GM10266 (cell line): ENCODE data around the gene TNNC2.
A peak's percentile ranks its signal among the peaks of the same experiment; 100 is the strongest.
"Not testable (repeated sequence)": the region's sequence is repeated elsewhere in the genome, so short reads cannot be mapped to it uniquely, and the experiment has no call there.

ENCODE experiments used
- DNase-seq: peaks from one replicate; pipeline ENCODE4 v3.0.0; 2012; ENCODE audit errors: extremely low spot score
- TF ChIP-seq, protein P1 (sequence below): IDR thresholded peaks from 2 replicates; pipeline ENCODE4 v1.5.1; 2012; ENCODE audit warnings: mild to moderate bottlenecking, low read depth; ENCODE audit not compliant: control insufficient read depth, insufficient read depth; ENCODE audit errors: missing control alignments

Gene TNNC2

DNA sequence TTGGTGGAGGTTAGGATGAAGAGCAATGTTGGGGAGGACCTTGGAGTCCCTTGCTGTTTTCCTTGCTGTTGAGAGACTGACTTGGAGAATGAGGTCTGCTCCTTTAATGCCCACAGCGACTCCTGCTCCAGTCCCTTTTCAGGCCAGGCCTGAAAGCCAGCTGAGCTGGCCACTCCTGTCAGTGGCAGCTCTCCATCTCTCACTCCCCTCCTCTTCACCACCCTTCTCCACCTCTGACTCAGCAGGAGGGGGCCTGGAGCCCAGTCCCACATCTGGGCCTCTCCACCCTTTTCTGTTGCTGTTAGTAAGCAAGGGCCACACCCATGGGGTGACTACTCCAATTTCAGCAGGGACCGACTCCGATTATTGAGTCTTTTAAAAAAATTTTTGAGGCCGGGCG lies 8.7 kb upstream of the TNNC2 start:
- TF ChIP-seq, protein P1, sequence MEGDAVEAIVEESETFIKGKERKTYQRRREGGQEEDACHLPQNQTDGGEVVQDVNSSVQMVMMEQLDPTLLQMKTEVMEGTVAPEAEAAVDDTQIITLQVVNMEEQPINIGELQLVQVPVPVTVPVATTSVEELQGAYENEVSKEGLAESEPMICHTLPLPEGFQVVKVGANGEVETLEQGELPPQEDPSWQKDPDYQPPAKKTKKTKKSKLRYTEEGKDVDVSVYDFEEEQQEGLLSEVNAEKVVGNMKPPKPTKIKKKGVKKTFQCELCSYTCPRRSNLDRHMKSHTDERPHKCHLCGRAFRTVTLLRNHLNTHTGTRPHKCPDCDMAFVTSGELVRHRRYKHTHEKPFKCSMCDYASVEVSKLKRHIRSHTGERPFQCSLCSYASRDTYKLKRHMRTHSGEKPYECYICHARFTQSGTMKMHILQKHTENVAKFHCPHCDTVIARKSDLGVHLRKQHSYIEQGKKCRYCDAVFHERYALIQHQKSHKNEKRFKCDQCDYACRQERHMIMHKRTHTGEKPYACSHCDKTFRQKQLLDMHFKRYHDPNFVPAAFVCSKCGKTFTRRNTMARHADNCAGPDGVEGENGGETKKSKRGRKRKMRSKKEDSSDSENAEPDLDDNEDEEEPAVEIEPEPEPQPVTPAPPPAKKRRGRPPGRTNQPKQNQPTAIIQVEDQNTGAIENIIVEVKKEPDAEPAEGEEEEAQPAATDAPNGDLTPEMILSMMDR = no peak
- no peak for DNase-seq

DNA sequence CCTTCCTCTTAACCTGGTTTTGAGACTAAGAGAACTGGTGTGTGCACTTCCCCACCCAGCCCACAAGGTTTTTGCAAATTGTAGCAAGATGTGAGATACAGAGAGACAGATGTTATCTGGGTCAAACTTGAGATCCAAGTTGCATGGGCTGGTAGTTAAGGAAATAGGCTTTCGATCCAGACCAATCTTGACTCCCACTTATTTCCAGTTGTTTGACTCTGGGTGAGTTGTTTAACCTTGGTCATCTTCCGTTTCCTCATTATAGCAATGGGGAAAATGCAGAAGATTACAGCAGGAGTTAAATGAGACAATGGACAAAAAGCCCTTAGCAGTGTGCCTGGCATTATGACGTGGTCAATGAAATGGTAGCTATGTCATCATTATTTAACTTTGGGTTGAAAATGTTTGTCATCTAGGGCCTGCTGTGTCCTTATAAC lies 8.2 kb upstream of the TNNC2 start:
- DNase-seq = no peak
- TF ChIP-seq, protein P1 = no peak

DNA sequence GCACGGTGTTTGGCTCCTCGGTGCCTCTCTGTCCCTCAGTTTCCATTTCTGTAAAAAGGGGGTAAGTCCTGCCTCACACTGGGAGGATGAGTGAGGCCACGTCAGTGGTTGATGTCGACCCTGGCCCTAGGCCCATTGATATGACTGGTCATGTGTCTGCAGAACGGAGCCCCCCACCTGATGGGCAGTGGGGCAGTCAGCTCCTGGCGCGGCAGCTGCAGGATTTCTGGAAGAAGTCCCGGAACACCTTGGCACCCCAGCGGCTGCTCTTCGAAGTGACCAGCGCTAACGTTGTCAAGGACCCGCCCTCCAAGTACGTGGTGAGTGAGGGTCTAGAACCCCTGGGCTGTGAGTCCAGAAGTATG lies 7.7 kb upstream of the TNNC2 start:
- TF ChIP-seq, protein P1 = no peak
- no peak for DNase-seq

DNA sequence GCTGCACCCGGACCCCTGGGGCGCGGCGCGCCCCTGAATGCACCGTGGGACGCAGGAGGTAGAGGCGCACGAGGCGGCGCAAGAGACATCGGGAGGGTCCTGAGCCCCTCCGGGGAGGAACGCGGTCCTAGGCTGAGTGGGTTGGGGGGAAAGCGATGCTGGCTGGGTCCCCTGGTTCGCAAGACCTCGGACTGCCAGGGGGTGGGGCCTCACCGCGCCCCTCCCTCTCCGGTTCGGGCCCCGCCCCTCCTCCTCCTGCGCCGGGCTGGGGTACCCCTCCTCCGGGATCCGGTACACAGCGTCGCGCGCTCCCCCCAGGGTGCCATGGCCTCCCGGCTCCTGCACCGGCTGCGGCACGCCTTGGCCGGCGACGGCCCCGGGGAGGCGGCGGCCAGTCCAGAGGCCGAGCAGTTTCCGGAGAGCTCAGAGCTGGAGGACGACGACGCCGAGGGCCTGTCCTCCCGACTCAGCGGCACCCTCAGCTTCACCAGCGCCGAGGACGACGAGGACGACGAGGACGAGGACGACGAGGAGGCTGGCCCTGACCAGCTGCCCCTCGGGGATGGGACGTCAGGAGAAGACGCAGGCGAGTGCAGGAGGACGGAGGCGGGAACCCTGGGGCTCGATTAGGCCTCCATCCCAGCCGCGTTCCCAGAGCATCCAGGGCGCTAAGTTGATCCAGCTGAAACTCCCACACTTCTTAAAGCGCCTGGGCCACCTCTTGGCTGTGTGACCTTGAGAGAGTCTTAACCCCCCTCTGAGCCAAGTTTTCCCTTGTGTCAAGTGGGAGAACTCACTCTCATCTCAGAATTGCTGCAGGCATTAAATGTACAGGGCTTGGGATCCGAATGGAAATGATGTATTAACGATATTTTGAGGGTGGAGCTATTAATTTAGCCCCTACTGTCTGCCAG lies 7.0 kb upstream of the TNNC2 start:
- DNase-seq = peak; percentile 87
- TF ChIP-seq, protein P1 = no peak

DNA sequence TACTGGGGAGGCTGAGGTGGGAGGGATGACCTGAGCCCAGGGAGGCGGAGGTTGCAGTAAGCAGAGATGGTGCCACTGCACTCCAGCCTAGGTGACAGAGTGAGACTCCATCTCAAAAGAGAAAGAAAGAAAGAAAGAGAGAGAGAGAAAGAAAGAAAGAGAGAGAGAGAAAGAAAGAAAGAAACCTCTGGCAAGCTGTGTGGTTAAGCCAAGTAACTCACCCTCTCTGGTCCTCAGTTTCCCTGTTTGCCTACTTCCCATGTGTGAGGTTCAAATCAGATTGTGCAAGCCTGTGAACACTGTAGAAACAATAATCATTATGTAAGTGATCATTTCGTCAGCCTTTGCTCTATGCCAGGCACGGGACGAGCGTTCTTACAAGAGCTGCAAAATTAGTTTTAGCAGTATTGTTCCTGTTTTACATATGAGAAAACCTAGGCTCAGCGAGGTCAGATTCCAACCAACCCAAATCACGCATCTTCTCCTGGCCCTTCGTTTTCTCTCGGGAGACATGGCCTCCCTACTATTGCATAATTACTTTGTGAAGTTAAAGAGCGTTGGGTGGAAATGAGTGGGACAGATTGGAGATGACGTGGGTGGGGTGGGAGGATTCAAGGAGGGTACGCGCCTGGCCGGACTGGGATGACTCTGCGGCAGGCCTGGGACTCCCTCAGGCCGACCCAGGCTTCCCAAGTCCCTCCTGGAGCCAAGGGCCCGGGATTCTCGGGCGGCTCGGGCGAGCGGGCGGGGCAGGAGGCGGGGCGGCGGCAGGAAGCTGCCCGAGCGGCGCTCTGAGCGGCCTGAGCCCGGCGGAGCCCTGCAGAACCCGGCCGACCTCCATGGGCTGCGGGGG lies 6.1 kb upstream of the TNNC2 start, which contains the start of gene SNX21:
TSS of gene SNX21 (plus strand) at position 770 of the 853 bp plus-strand sequence. CDS start 121 bp downstream, outside the sequence.
- peak; percentile 67 for DNase-seq

GRCh38 chr20:45832619-45833018 lies 5.5 kb upstream of the TNNC2 start:
- DNase-seq = no peak
- TF ChIP-seq, protein P1 = no peak

More for the DNA sequence above, 6.1 kb upstream of the TNNC2 start, which contains the start of gene SNX21:
- TF ChIP-seq, protein P1 = no peak

DNA sequence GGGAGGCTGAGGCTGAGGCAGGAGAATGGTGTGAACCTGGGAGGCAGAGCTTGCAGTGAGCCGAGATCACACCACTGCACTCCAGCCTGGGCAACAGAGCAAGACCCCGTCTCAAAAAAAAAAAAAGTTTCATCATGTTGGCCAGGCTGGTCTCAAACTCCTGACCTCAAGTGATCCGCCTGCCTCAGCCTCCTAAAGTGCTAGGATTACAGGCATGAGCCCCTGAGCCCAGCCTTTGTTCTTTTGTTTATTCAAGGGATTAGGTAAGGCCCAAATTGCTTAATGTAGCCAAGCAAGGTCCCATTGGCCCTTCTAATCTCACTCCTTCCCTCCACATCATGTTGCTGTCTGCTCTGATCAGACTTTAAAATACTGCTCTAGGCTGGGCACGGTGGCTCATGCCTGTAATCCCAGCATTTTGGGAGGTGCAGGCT lies 2.6 kb upstream of the TNNC2 start:
- DNase-seq = not testable (repeated sequence)
